Measurements from ENCODE around the gene STARD13.

DNA sequence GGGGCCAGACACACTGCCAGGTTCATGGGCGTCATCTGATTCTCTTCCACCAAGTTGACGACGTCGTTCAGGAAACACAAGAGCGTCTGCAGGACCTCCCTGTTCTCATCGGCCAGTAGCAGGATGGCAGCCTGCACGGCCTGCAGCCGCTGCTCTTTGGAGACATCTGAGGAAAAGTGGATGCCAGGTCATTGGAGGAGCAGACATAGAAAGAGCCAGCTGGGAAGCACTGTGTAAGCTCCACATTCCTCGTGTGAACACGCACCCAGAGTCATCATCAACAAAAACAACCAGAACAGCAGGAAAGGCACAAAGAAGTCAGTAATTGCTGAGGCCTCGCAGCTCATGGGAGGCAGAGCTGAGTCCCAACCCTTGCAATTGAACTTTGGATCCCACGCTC lies 172.8 kb downstream of the STARD13 start:
- no peak for TF ChIP-seq CTCF (IDR thresholded peaks at IDR 0.05)
- TF ChIP-seq EZH2 (IDR thresholded peaks at IDR 0.05; ENCODE audit: borderline replicate concordance, insufficient read depth, low read depth, low read length, poor library complexity, severe bottlenecking): no peak

Data from B cell (primary cell).